Activated CD4-positive, alpha-beta T cell treated with anti-CD3 and anti-CD28 coated beads, Interleukin-2, amount 10 ng/mL, durations not matched to agents 24 days and 14 days (primary cell): Measurements from ENCODE around the gene PPP1R12C. TPM values are rescaled to one million over a fixed set of nuclear protein-coding genes. Genes with fewer than 3 reads are reported as not detected.

Experiments
- total RNA-seq: library from RNA; stranded (reverse); gene quantifications from 2 replicates; pipeline ENCODE4 v1.2.3, GENCODE V29; 2022

Gene PPP1R12C
- total RNA-seq, 1 donor from 2014 or later: 104 TPM

Other genes starting within 250 kb of the PPP1R12C start
- not detected in 2 replicates for gene FCAR, start 243.4 kb downstream of the PPP1R12C start, total RNA-seq
- not detected in 2 replicates for gene NCR1, start 211.5 kb downstream of the PPP1R12C start, total RNA-seq
- gene NLRP7, start 170.1 kb downstream of the PPP1R12C start, total RNA-seq: not detected in 2 replicates
- gene NLRP2, start 151.3 kb downstream of the PPP1R12C start, total RNA-seq: 14.2 and 17.9 TPM in 2 replicates
- 0.17 and 0.42 TPM in 2 replicates for gene GP6, start 79.4 kb downstream of the PPP1R12C start, total RNA-seq
- 21.7 and 23.2 TPM in 2 replicates for gene RDH13, start 54.5 kb downstream of the PPP1R12C start, total RNA-seq
- gene EPS8L1, start 41.8 kb downstream of the PPP1R12C start, total RNA-seq: 3.7 and 3.9 TPM in 2 replicates
- gene TNNT1, start 31.6 kb upstream of the PPP1R12C start, total RNA-seq: 0.36 and 0.51 TPM in 2 replicates
- not detected in 2 replicates for gene TNNI3, start 40.1 kb upstream of the PPP1R12C start, total RNA-seq
- gene DNAAF3, start 49.0 kb upstream of the PPP1R12C start, total RNA-seq: not detected in 2 replicates
- gene SYT5, start 62.7 kb upstream of the PPP1R12C start, total RNA-seq: not detected in 2 replicates
- not detected in 2 replicates for gene PTPRH, start 91.9 kb upstream of the PPP1R12C start, total RNA-seq
- gene TMEM86B, start 111.1 kb upstream of the PPP1R12C start, total RNA-seq: 6.8 and 7.7 TPM in 2 replicates
- 196 and 216 TPM in 2 replicates for gene PPP6R1, start 141.4 kb upstream of the PPP1R12C start, total RNA-seq
- 63.9 and 68.3 TPM in 2 replicates for gene HSPBP1, start 162.5 kb upstream of the PPP1R12C start, total RNA-seq
- gene BRSK1, start 166.4 kb upstream of the PPP1R12C start, total RNA-seq: 5.9 and 7.9 TPM in 2 replicates
- 0.28 and 0.69 TPM in 2 replicates for gene TMEM150B, start 207.7 kb upstream of the PPP1R12C start, total RNA-seq
- gene KMT5C, start 222.2 kb upstream of the PPP1R12C start, total RNA-seq: 31.3 and 32.2 TPM in 2 replicates
- gene COX6B2, start 237.1 kb upstream of the PPP1R12C start, total RNA-seq: 0.26 TPM in 1 of 2 replicates, not detected in the other
- not detected in 2 replicates for gene GARIN5B, start 245.6 kb upstream of the PPP1R12C start, total RNA-seq